OCI-LY1 (cell line): ENCODE data around the gene CMC2.

Experiments used
- EZH2 ChIP-seq: fragments of 200-600 bp; sonication (generic), shearing (Covaris generic); IDR thresholded peaks from 2 replicates; pipeline ENCODE4 v1.8.0; 2017; ENCODE audit warnings: borderline replicate concordance, mixed run types, mild to moderate bottlenecking, antibody characterized with exemption, low read length, moderate library complexity, mixed read lengths
- TF ChIP-seq, protein P1 (sequence below): fragments of 200-600 bp; sonication (generic), shearing (Covaris generic); IDR thresholded peaks from 2 replicates; pipeline ENCODE4 v1.5.1; 2017; ENCODE audit warnings: mild to moderate bottlenecking, antibody characterized with exemption, low read length, moderate library complexity, mixed read lengths

DNA sequence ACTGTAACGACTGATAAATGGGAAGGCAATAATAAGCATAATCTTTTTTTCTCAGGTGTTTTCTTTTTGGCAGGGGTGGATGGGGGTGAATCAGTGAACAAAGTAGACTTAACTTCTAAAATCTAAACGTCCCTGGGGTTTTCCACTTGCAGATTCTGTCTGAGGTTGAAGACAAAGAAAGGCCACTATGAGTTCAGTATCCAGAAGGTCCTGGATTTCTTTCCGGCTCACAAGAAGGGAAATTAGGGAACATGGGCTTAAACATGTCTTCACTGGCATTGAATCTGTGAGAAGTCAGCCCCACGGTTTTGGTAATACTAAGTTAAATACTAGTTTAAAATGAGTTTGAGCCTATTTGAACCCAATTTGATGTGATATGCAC, 67.8 kb downstream of the CMC2 start:
- no peak for TF ChIP-seq EZH2
- TF ChIP-seq, protein P1, sequence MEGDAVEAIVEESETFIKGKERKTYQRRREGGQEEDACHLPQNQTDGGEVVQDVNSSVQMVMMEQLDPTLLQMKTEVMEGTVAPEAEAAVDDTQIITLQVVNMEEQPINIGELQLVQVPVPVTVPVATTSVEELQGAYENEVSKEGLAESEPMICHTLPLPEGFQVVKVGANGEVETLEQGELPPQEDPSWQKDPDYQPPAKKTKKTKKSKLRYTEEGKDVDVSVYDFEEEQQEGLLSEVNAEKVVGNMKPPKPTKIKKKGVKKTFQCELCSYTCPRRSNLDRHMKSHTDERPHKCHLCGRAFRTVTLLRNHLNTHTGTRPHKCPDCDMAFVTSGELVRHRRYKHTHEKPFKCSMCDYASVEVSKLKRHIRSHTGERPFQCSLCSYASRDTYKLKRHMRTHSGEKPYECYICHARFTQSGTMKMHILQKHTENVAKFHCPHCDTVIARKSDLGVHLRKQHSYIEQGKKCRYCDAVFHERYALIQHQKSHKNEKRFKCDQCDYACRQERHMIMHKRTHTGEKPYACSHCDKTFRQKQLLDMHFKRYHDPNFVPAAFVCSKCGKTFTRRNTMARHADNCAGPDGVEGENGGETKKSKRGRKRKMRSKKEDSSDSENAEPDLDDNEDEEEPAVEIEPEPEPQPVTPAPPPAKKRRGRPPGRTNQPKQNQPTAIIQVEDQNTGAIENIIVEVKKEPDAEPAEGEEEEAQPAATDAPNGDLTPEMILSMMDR = no peak
